GM18517 (cell line): ENCODE results near the gene PCDHGA10.
"Not testable (repeated sequence)": the region's sequence is repeated elsewhere in the genome, so short reads cannot be mapped to it uniquely, and the experiment has no call there.

ENCODE experiments used
- ATAC-seq: cut with Tn5 transposase; IDR thresholded peaks from one replicate; pipeline ENCODE4 v1.9.1; 2021; ENCODE audit warnings: mild to moderate bottlenecking, moderate library complexity; ENCODE audit not compliant: unreplicated experiment

PCDHGA10 gene

DNA sequence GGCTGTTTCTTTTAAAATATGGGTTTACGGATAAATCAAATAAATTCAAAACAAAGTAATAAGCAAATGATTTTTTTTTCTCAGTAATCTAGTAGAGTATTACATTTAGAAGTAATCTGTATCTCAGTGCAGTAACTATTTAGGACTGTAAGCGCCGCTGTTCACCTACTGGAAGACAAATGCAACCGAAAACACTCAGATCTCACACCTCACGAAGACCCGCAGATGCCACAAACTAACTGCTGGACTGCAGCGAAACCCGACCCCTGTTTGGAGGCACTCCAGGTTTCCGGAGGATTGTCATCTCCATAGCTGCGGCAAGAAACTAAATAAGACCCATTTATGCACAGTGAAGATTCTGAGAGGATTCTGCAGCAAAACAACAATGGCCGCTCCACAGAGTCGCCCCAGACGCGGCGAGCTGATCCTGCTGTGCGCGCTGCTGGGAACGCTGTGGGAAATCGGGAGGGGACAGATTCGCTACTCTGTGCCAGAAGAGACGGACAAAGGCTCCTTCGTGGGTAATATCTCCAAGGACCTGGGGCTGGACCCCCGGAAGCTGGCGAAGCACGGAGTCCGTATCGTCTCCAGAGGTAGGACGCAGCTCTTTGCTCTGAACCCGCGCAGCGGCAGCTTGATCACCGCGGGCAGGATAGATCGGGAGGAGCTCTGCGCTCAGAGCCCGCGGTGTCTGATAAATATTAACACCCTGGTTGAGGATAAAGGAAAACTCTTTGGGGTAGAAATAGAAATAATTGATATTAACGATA, 20.2 kb upstream of the PCDHGA10 start, which contains the start of gene PCDHGA8:
PCDHGA8 (plus strand) TSS at position 205 of the 770 bp plus-strand sequence; CDS start at position 386, 181 bp downstream.
- ATAC-seq: no peak

DNA sequence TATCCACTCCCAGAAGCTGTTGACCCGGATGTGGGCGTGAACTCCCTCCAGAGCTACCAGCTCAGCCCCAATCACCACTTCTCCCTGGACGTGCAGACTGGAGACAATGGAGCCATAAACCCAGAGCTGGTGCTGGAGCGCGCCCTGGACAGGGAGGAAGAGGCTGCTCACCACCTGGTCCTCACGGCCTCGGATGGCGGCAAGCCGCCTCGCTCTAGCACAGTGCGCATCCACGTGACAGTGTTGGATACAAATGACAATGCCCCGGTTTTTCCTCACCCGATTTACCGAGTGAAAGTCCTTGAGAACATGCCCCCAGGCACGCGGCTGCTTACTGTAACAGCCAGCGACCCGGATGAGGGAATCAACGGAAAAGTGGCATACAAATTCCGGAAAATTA, 19.5 kb upstream of the PCDHGA10 start:
- no peak for ATAC-seq

DNA sequence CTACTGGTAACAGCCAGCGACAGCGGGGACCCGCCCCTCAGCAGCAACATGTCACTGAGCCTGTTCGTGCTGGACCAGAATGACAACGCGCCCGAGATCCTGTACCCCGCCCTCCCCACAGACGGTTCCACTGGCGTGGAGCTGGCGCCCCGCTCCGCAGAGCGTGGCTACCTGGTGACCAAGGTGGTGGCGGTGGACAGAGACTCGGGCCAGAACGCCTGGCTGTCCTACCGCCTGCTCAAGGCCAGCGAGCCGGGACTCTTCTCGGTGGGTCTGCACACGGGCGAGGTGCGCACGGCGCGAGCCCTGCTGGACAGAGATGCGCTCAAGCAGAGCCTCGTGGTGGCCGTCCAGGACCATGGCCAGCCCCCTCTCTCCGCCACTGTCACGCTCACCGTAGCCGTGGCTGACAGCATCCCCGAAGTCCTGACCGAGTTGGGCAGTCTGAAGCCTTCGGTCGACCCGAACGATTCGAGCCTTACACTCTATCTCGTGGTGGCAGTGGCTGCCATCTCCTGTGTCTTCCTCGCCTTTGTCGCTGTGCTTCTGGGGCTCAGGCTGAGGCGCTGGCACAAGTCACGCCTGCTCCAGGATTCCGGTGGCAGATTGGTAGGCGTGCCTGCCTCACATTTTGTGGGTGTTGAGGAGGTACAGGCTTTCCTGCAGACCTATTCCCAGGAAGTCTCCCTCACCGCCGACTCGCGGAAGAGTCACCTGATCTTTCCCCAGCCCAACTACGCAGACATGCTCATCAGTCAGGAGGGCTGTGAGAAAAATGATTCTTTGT, 18.2 kb upstream of the PCDHGA10 start:
- ATAC-seq: not testable (repeated sequence)

DNA sequence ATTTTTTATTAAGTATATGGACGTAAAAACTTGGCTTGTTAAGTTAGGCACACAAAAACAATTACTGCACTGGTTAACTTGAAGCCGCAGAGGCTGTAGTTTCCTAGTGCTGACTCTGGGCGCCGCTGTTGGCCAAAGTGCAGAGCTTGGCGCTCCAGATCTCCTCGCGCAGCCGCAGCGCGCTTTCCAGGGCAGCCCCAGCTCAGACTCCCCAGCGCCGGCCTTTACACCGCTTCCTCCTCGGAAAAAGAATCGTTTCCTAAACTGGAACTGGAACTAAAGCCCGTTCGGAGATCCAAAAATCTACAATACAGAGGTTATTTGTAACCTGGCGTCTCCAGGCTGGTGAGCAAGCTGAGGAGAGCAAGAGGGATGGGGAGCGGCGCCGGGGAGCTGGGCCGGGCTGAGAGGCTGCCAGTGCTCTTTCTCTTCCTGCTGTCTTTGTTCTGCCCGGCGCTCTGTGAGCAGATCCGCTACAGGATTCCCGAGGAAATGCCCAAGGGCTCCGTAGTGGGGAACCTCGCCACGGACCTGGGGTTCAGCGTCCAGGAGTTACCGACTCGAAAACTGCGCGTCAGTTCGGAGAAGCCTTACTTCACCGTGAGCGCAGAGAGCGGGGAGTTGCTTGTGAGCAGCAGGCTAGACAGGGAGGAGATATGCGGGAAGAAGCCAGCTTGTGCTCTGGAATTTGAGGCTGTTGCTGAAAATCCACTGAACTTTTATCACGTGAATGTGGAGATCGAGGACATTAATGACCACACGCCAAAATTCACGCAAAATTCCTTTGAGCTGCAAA, 14.8 kb upstream of the PCDHGA10 start, which contains the start of gene PCDHGB5:
PCDHGB5 (plus strand) TSS at position 192 of the 796 bp plus-strand sequence; CDS start at position 373, 181 bp downstream.
- peak; percentile 93 for ATAC-seq

- ATAC-seq: no peak
Observed at GRCh38 chr5:141398608-141399007, 14.2 kb upstream of the PCDHGA10 start.

GRCh38 chr5:141399555-141400258, 13.1 kb upstream of the PCDHGA10 start:
- ATAC-seq: no peak

GRCh38 chr5:141402553-141403243, 10.1 kb upstream of the PCDHGA10 start, which contains the start of gene PCDHGA9:
PCDHGA9 (plus strand) TSS chr5:141402778; CDS start chr5:141402953, 175 bp downstream.
- no peak for ATAC-seq

- ATAC-seq: no peak
Observed at GRCh38 chr5:141403387-141403786, 9.4 kb upstream of the PCDHGA10 start.

DNA sequence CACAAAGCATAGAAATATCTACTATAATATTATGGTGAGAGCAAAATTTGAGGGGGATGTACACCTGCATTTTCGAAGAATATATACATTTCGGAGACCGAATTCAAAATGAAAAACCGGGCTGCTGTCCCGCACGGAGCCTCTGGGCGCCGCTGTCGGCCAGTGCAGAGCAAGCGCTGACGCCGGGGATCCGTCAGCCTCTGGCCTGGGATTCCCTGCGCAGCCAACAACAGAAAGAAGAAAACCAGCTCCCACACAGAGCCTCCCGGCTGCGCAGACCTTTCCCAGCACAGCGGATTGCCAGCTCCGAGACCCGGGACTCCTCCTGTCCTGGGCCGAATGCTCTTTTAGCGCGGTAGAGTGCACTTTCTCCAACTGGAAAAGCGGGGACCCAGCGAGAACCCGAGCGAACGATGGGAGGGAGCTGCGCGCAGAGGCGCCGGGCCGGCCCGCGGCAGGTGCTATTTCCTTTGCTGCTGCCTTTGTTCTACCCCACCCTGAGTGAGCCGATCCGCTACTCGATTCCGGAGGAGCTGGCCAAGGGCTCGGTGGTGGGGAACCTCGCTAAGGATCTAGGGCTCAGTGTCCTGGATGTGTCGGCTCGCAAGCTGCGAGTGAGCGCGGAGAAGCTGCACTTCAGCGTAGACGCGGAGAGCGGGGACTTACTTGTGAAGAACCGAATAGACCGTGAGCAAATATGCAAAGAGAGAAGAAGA, 4.8 kb upstream of the PCDHGA10 start, which contains the start of gene PCDHGB6:
PCDHGB6 (plus strand) TSS at position 232 of the 716 bp plus-strand sequence; CDS start at position 414, 182 bp downstream.
- ATAC-seq: not testable (repeated sequence)

GRCh38 chr5:141409598-141410306, 3.0 kb upstream of the PCDHGA10 start:
- ATAC-seq: no peak

GRCh38 chr5:141411575-141411974, 1.2 kb upstream of the PCDHGA10 start:
- no peak for ATAC-seq

DNA sequence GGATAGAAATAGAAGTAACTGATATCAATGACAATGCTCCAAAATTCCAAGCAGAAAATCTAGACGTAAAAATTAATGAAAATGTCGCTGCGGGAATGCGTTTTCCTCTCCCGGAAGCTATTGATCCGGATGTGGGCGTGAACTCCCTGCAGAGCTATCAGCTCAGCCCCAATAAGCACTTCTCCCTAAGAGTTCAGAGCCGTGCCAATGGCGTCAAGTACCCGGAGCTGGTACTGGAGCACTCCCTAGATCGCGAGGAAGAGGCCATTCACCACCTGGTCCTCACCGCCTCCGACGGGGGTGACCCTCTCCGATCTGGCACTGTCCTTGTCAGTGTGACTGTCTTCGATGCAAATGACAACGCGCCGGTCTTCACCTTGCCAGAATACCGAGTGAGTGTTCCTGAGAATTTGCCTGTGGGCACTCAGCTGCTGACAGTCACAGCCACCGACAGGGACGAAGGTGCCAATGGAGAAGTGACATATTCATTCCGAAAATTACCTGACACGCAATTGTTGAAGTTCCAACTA, 818 bp downstream of the PCDHGA10 start:
- no peak for ATAC-seq

- ATAC-seq: not testable (repeated sequence)
Observed at GRCh38 chr5:141414548-141415274, 1.9 kb downstream of the PCDHGA10 start.

- not testable (repeated sequence) for ATAC-seq
Observed at GRCh38 chr5:141415275-141415618, 2.5 kb downstream of the PCDHGA10 start.

GRCh38 chr5:141417494-141418172, 4.8 kb downstream of the PCDHGA10 start, which contains the start of gene PCDHGB7:
PCDHGB7 (plus strand) TSS chr5:141417677; CDS start chr5:141417860, 183 bp downstream.
- ATAC-seq: peak; percentile 76

DNA sequence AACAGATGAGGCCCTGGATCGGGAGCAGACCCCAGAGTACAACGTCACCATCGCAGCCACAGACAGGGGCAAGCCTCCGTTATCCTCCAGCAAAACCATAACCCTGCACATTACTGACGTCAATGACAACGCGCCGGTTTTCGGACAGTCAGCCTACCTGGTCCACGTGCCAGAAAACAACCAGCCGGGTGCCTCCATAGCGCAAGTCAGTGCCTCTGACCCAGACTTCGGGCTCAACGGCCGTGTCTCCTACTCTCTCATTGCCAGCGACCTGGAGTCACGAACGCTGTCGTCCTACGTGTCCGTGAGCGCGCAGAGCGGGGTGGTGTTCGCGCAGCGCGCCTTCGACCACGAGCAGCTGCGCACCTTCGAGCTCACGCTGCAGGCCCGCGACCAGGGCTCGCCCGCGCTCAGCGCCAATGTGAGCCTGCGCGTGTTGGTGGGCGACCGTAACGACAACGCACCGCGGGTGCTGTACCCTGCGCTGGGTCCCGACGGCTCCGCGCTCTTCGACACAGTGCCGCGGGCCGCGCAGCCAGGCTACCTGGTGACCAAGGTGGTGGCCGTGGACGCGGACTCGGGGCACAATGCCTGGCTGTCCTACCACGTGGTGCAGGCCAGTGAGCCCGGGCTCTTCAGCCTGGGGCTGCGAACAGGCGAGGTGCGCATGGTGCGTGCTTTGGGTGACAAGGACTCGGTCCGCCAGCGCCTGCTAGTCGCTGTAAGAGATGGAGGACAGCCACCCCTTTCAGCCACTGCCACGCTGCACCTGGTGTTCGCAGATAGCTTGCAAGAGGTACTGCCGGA, 6.5 kb downstream of the PCDHGA10 start:
- no peak for ATAC-seq
